KBM-7 (cell line): ENCODE data around the gene PLEKHA4.
A peak's percentile ranks its signal among the peaks of the same experiment; 100 is the strongest.

Experiments used
- DNase-seq: peaks from one replicate; pipeline ENCODE4 v3.0.0-alpha.2; 2015
- in situ Hi-C: fragments of 300-500 bp; cut with MboI; formaldehyde crosslinking; loops from 2 replicates; pipeline ENCODE4 v1.14.3; 2020; ENCODE audit warnings: low sequenced_read_pairs, low pct_unique_long_range_greater_than_20kb, mixed read lengths

PLEKHA4 gene

GRCh38 chr19:48836089-48837017 is 32.1 kb downstream of the PLEKHA4 start, which contains the start of gene HSD17B14:
HSD17B14 (minus strand) TSS chr19:48836491; CDS start chr19:48836411, 80 bp downstream.
- no peak for DNase-seq
- in situ Hi-C loops: no loop called here

- in situ Hi-C loops: no loop called here
- DNase-seq: peak; percentile 95
Observed at GRCh38 chr19:48835734-48836088, 32.7 kb downstream of the PLEKHA4 start.

DNA sequence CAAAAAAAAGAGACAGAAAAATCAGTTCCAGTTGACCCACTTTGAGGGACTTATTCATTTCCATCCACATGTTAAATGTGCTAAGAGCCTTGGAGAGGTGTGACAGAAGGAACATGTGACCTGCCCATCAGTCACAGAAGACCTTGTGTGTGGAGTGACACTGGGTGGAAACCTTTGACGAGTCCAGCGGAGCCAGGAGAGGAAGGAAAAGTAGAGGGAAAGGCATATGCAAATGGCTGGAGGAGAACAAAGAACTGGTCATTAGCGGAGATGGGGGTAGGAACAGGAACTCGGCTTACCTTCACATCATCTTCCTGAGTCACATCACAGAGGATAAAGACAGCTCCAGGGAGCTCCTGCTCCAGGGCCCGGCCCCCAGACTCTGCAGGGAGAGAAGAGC is 34.4 kb downstream of the PLEKHA4 start:
- in situ Hi-C loops: no loop called here
- no peak for DNase-seq

GRCh38 chr19:48833049-48833448 is 35.4 kb downstream of the PLEKHA4 start:
- in situ Hi-C loops: no loop called here
- DNase-seq: no peak

DNA sequence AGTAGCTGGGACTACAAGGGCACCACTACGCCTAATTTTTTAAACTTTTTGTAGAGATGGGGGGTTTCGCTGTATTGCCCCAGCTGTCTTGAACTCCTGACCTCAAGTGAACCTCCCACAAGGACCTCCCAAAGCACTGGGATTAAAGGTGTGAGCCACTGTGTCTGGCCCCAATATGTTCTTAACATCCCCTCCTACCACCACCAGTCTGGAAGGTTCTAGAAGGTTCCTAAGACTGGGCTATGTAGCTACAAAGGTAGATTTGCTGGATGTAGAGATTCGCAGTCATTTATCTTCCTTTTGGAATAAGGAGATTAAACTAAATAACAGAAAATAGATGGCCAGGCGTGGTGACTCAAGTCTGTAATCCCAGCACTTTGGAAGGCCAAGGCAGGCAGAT is 37.5 kb downstream of the PLEKHA4 start:
- no peak for DNase-seq
- in situ Hi-C loops: no loop called here

DNA sequence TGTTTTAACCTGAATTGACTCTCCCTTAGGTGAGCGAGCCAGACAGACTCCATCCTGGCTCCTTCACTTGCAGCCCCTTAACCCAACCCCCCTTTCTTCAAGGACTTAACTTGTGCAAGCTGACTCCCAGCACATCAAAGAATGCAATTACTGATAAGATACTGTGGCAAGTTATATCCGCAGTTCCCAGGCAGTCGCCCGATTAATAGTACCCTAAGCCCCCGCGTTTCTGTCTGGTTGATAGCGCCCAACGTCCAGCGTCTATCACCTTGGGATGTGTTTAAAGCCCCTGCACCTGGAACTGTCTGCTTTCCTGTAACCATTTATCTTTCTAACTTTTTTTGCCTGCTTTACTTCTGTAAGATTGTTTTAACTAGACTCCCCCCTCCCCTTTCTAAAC is 38.3 kb downstream of the PLEKHA4 start:
- no peak for DNase-seq
- in situ Hi-C loops: no loop called here

DNA sequence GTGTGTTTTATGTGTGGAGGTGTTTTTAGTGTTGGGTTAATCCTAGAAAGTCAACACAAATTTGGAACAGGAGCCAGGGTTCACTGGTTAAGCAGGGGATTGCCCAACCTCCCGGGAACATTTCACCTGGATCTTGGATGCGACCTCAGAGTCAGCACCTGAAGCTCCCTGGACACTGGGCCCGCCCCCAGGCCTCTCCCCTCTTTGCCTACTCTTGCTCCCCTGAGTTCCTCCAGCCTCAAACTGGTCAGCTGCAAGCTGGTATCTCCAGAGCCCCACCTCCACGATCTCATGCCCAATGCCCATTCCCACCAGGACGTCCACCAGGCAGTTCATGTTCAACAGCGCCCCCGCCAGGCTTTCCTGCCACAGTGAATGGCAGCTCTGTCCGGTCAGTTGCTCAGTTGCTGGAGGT is 41.8 kb downstream of the PLEKHA4 start:
- in situ Hi-C loops: no loop called here
- no peak for DNase-seq

DNA sequence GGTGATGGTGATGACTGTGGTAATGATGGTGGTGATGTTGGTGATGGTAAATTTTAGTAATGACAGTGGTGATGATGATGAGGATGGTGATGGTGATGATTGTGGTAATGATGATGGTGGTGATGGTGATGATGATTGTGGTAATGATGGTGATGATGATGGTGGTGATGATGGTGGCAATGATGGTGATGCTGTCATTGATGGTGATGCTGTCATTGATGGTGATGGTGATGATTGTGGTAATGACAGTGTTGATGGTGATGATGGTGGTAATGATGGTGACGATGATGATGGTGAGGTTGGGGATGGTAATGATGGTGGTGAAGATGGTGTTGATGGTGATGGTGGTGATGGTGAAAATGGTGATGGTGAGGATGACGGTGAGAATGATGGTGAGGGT is 45.9 kb downstream of the PLEKHA4 start:
- in situ Hi-C loops: no loop called here

GRCh38 chr19:48821633-48822032 is 46.8 kb downstream of the PLEKHA4 start:
- DNase-seq: no peak
- in situ Hi-C loops: no loop called here

More for the DNA sequence above, 45.9 kb downstream of the PLEKHA4 start:
- no peak for DNase-seq

GRCh38 chr19:48819366-48819816 is 49.0 kb downstream of the PLEKHA4 start:
- in situ Hi-C loops: no loop called here
- DNase-seq: no peak

GRCh38 chr19:48818234-48818820 is 50.1 kb downstream of the PLEKHA4 start:
- in situ Hi-C loops: no loop called here
- DNase-seq: no peak

DNA sequence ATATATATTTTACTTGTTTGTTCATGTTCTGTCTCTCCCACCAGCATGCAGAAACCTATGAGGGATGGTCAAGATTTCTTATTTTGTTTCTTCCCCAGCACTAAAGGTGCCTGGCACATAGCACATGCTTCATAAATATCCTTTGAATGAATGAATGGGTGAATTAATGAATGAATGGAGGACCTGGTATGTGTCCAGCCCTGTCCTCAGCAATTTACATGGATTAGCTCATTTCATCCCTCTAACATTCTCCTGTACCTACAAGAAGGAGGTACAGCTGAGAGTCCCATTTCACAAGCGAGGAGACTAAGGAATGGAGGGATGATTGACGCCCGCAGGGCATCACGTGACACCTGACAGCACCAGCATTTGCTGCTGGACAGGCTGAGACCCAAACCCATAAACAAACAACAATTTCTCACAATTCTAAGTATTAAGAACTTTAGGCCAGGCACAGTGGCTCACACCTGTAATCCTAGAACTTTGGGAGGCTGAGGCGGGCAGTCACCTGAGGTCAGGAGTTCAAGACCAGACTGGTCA is 50.8 kb downstream of the PLEKHA4 start:
- no peak for DNase-seq
- in situ Hi-C loops: no loop called here

- in situ Hi-C loops: no loop called here
- no peak for DNase-seq
Observed at GRCh38 chr19:48815870-48816501, 52.4 kb downstream of the PLEKHA4 start.

DNA sequence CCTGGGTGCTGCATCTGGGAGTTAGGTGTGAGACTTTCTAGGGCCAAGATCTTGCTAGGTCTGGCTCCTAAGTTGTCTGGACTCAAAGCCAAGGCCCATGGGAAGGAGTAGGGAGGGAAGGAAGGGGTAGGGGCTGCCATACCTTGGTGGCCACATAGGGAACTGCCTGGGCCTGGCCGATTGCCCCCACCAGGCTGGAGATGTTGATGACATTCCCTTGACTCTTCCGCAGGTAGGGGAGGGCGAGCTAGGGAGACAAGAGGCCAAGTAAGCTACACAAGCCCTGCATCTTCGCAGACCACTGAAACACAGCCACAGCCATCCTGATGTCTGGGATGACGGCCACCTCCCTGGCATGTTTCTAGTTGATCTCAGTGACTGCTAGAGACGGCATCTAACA is 53.5 kb downstream of the PLEKHA4 start:
- in situ Hi-C loops: no loop called here
- DNase-seq: no peak

GRCh38 chr19:48813123-48813913 is 55.1 kb downstream of the PLEKHA4 start:
- DNase-seq: peak; percentile 12
- in situ Hi-C loops: no loop called here

DNA sequence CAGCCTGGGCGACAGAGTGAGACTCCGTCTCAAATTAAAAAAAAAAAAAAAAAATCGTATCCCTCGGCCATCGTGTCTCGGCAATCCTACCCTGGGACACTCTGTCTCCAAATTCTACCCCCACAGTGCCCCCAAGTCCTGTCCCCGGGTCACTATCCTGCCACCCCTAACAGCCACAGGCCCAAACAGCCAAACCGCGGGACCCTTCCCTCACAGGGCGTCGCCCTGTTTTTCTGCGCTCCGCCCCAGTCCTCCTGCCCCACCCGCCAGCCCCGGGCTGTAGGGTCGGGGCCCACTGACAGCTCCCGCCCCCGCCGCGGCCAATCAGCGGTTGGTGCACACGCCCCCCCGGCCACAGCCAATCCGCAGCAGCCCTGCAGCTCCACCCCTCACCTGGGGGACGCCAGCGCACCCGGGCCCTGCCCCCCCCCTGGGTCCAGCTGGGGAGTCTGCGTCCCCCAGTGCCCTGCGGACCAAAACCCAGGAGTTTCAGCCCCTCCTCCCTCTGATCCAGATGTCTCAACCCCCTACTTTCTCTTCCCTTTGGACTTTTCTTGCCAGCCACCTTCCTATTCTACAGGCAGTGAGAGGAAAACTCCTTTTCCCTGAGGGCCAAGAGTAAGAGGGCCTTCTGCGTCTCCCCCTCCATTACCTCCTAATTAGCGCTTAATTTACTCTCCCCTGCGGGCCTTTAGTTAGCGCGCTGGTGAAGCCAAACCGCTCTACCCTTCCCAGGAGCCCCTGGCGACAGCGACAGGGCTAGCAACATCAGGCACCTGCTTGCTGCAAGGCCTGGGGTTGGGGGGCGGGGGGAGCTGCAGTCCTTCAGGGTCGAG is 56.1 kb downstream of the PLEKHA4 start:
- in situ Hi-C loops: no loop called here

DNA sequence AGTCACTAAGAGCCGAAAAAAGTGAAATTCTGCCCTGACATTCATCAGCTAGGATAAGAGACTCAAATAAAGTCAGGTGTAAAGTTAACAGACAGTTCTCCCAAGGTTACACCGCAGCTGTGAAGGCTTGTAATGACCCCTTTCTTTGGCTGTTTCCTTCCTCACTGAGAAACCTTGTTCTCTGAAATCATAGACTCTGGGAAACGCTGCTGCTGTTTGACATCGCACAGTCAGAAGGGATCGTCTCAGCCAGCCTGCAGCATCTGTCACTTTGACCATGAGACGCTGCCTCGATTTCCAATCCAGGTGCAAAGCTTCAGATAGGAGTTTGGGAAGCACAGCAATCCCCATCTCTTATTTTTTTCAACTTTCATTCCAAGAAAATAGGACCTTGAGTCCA is 58.3 kb downstream of the PLEKHA4 start:
- DNase-seq: no peak
- in situ Hi-C loops: no loop called here

More for the DNA sequence above, 56.1 kb downstream of the PLEKHA4 start:
- peak; percentile 79 for DNase-seq

GRCh38 chr19:48807590-48808308 is 60.7 kb downstream of the PLEKHA4 start:
- DNase-seq: no peak
- in situ Hi-C loops: no loop called here
